Fibroblast of lung (primary cell): ENCODE measurements around the gene CACNA2D3. TPM values are rescaled to one million over a fixed set of nuclear protein-coding genes. Genes with fewer than 3 reads are reported as not detected.

Experiments
- DNase-seq, 2 donors: peaks; one replicate each; pipeline versions ENCODE4 v3.0.0 to v3.0.0-alpha.2; 2010; ENCODE audit warnings: low read depth in 2 of 2
- H2AFZ ChIP-seq: 2 replicates; pipeline ENCODE4 v1.5.1; 2012; ENCODE audit warnings: low read length, control low read depth, inconsistent platforms
- H3K27ac ChIP-seq: 2 replicates; pipeline ENCODE4 v1.5.1; 2011; ENCODE audit warnings: low read length, control low read depth; ENCODE audit not compliant: insufficient read depth
- H3K27me3 ChIP-seq: 2 replicates; pipeline ENCODE4 v1.5.1; 2011; ENCODE audit warnings: mild to moderate bottlenecking, low read length; ENCODE audit not compliant: control insufficient read depth, insufficient read depth
- H3K36me3 ChIP-seq: 2 replicates; pipeline ENCODE4 v1.5.1; 2011; ENCODE audit warnings: low read length; ENCODE audit not compliant: control insufficient read depth, insufficient read depth
- H3K4me1 ChIP-seq: 2 replicates; pipeline ENCODE4 v1.5.1; 2011; ENCODE audit warnings: low read length; ENCODE audit not compliant: control insufficient read depth, insufficient read depth; ENCODE audit errors: extremely low read depth
- H3K4me2 ChIP-seq: 2 replicates; pipeline ENCODE4 v1.5.1; 2011; ENCODE audit warnings: low read length, control low read depth; ENCODE audit not compliant: insufficient read depth; ENCODE audit errors: extremely low read depth
- H3K4me3 ChIP-seq, 4 experiments: fragments of 200-600 bp in 1 of 4; sonication (generic) in 1 of 4; replicated peaks in 1 of 4; 2 replicates each; pipeline ENCODE4 v1.5.1; 2011 to 2016; ENCODE audit warnings: low read length in 4 of 4, low read depth in 3 of 4, mild to moderate bottlenecking in 3 of 4, control low read depth in 2 of 4, inconsistent platforms in 1 of 4, mixed read lengths in 1 of 4; ENCODE audit not compliant: insufficient read depth in 1 of 4; ENCODE audit errors: control extremely low read depth in 1 of 4
- H3K79me2 ChIP-seq: 2 replicates; pipeline ENCODE4 v1.5.1; 2012; ENCODE audit warnings: mild to moderate bottlenecking, low read length, inconsistent platforms; ENCODE audit not compliant: control insufficient read depth, insufficient read depth
- H3K9ac ChIP-seq: 2 replicates; pipeline ENCODE4 v1.5.1; 2011; ENCODE audit warnings: mild to moderate bottlenecking, low read length, control low read depth; ENCODE audit not compliant: insufficient read depth
- H3K9me3 ChIP-seq: 2 replicates; pipeline ENCODE4 v1.5.1; 2012; ENCODE audit warnings: low read depth, low read length; ENCODE audit not compliant: control insufficient read depth, insufficient read depth
- H4K20me1 ChIP-seq: 2 replicates; pipeline ENCODE4 v1.5.1; 2011; ENCODE audit warnings: low read length; ENCODE audit not compliant: control insufficient read depth, insufficient read depth; ENCODE audit errors: extremely low read depth
- EZH2 ChIP-seq: IDR thresholded peaks from 2 replicates; pipeline ENCODE4 v1.5.1; 2012; ENCODE audit warnings: low read length, control low read depth, mild to moderate bottlenecking; ENCODE audit errors: missing control alignments
- polyA plus RNA-seq, 2 donors: library from polyadenylated mRNA; depleted of rRNA in 1 of 2; stranded (reverse) in 1 of 2; unstranded in 1 of 2; fragments of >200 nt; gene quantifications; 2 replicates each; pipeline ENCODE4 v1.2.1, GENCODE V29; 2011 to 2012; ENCODE audit warnings: missing spikeins in 1 of 2
- total RNA-seq: library from RNA; depleted of rRNA; stranded (reverse); fragments of >200 nt; gene quantifications from 2 replicates; pipeline ENCODE4 v1.2.1, GENCODE V29; 2014
- TF ChIP-seq, protein P1 (sequence below), 2 donors: IDR thresholded peaks in 1 of 2; conservative IDR thresholded peaks in 1 of 2; 1 replicate in 1 of 2; 2 replicates in 1 of 2; pipeline ENCODE4 v1.5.1; 2011 to 2012; ENCODE audit warnings: low read length in 2 of 2, control low read depth in 1 of 2, inconsistent platforms in 1 of 2, low read depth in 1 of 2, mild to moderate bottlenecking in 1 of 2

The CACNA2D3 gene
- total and polyA plus RNA-seq, 2 donors (not counting 1 experiment from before 2014, with no cell fraction given): 1.8 to 11.5 TPM

DNA sequence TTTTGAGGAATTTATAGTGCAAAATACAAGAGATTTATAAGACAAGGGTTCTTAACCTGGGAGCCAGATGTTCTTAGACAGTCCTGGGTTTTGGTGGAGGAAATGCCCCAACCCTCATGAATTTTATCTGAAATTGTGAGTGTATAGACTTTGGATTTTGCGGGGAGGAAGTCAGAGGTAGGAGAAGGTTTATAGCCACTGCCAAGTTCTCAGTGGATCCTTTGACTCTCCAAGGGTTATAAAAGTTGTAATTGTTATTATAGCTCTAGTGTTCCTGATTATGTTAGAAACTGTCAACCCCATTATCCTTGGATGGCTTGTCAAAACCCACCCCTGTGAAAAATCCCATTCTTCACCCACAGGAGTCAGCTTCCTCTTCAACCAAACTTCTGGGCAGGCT, 621.9 kb downstream of the CACNA2D3 start:
- H3K9ac ChIP-seq: no peak overlapping the region
- no peak for DNase-seq
- no peak overlapping the region for H3K27ac ChIP-seq
- no peak overlapping the region for H3K4me3 ChIP-seq
- no peaks in the 10 kb centered on the region for H3K79me2 ChIP-seq
- no peaks in the 10 kb centered on the region for H3K36me3 ChIP-seq
- TF ChIP-seq, protein P1, sequence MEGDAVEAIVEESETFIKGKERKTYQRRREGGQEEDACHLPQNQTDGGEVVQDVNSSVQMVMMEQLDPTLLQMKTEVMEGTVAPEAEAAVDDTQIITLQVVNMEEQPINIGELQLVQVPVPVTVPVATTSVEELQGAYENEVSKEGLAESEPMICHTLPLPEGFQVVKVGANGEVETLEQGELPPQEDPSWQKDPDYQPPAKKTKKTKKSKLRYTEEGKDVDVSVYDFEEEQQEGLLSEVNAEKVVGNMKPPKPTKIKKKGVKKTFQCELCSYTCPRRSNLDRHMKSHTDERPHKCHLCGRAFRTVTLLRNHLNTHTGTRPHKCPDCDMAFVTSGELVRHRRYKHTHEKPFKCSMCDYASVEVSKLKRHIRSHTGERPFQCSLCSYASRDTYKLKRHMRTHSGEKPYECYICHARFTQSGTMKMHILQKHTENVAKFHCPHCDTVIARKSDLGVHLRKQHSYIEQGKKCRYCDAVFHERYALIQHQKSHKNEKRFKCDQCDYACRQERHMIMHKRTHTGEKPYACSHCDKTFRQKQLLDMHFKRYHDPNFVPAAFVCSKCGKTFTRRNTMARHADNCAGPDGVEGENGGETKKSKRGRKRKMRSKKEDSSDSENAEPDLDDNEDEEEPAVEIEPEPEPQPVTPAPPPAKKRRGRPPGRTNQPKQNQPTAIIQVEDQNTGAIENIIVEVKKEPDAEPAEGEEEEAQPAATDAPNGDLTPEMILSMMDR (conservative IDR thresholded peaks at IDR 0.05 in 1 of 2, IDR thresholded peaks at IDR 0.05 in 1 of 2; ENCODE audit: low read depth in 1 of 2, low read length in 2 of 2): no peak
- TF ChIP-seq EZH2: no peak
- H4K20me1 ChIP-seq: no peaks in the 10 kb centered on the region
- no peaks in the 10 kb centered on the region for H3K9me3 ChIP-seq
- no peak overlapping the region for H2AFZ ChIP-seq
- H3K4me2 ChIP-seq: no peak overlapping the region
- H3K27me3 ChIP-seq: no peaks in the 10 kb centered on the region
- H3K4me1 ChIP-seq: no peaks in the 10 kb centered on the region

DNA sequence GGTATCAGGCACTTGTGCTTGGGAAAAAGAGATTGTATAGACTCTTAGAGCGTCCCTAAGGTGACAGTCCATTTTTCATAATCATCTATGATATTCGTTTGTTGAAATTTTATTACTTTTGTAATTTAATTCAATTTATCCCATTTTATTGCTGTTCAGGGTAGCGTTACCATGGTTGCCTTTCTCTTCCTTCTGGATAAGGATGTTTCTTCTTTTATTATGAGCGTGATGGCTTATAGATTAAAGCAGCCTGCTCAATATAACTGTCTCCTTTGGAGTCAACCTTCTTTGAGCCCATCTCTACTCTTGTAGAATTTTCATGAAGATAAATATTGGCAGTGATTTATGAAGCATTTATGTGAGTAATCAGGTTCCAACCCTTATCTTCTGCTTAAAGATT, 623.5 kb downstream of the CACNA2D3 start:
- DNase-seq: no peak
- TF ChIP-seq, protein P1 (conservative IDR thresholded peaks at IDR 0.05 in 1 of 2, IDR thresholded peaks at IDR 0.05 in 1 of 2; ENCODE audit: low read depth in 1 of 2, low read length in 2 of 2): no peak
- no peak for TF ChIP-seq EZH2
- Histone ChIP-seq H2AFZ (no peak overlapping the region), H3K36me3 (no peaks in the 10 kb centered on the region), H3K4me2 (no peak overlapping the region), H3K27ac (no peak overlapping the region), H3K79me2 (no peaks in the 10 kb centered on the region), H3K4me1 (no peaks in the 10 kb centered on the region), H3K27me3 (no peaks in the 10 kb centered on the region), H3K4me3 (no peak overlapping the region), H4K20me1 (no peaks in the 10 kb centered on the region), H3K9me3 (no peaks in the 10 kb centered on the region), H3K9ac (no peak overlapping the region)

DNA sequence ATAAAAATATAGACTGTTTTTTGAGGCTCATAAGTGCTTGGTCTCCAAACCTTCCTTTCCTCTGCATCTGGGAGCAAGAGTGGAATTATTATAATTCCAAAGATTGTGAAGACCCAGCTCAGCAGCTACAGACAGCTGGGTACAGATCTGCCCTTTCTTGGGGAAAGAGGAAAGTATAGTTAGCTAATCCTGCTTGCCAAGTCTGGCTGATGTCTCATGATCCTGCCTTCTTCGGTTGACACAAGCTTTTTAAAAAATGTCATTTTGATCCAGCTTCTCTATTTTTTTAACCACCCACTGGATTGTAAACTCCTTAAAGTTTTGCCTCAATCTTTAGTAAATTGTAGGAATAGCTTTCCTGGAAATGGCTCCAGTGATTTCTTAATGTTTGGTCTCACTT, 624.4 kb downstream of the CACNA2D3 start:
- TF ChIP-seq EZH2: no peak
- TF ChIP-seq, protein P1 (conservative IDR thresholded peaks at IDR 0.05 in 1 of 2, IDR thresholded peaks at IDR 0.05 in 1 of 2; ENCODE audit: low read depth in 1 of 2, low read length in 2 of 2): no peak
- H4K20me1 ChIP-seq: no peaks in the 10 kb centered on the region
- no peak overlapping the region for H3K4me2 ChIP-seq
- no peaks in the 10 kb centered on the region for H3K36me3 ChIP-seq
- no peak overlapping the region for H3K9ac ChIP-seq
- peak in 1 of 2 donors; percentile 27 for DNase-seq
- H3K4me3 ChIP-seq: no peak overlapping the region
- no peak overlapping the region for H3K27ac ChIP-seq
- H3K79me2 ChIP-seq: no peaks in the 10 kb centered on the region
- no peaks in the 10 kb centered on the region for H3K9me3 ChIP-seq
- no peaks in the 10 kb centered on the region for H3K27me3 ChIP-seq
- H3K4me1 ChIP-seq: no peaks in the 10 kb centered on the region
- no peak overlapping the region for H2AFZ ChIP-seq
